Measurements from ENCODE around the gene TMEM178B. TPM values are rescaled to one million over a fixed set of nuclear protein-coding genes. Genes with fewer than 3 reads are reported as not detected.

TMEM178B gene
- total RNA-seq, 1 experiment from 2014 or later = 0.39 TPM

GRCh38 chr7:141122736-141123135, 48.9 kb downstream of the TMEM178B start:
- DNase-seq (ENCODE audit: low read depth, low spot score) = no peak
- Histone ChIP-seq H3K9me3 (ENCODE audit: control insufficient read depth, insufficient read depth, low read depth, low read length) (no peaks in the 10 kb centered on the region), H3K27me3 (ENCODE audit: control insufficient read depth, insufficient read depth, low read length) (peaks cover 2% of the 10 kb centered on the region; the same call in 1 of the 2 replicates), H3K4me3 (ENCODE audit: low read depth in 2 of 2, low read length in 2 of 2) (no peak overlapping the region), H3K4me1 (ENCODE audit: control insufficient read depth, insufficient read depth, low read length) (no peaks in the 10 kb centered on the region), H3K36me3 (ENCODE audit: control insufficient read depth, insufficient read depth, low read length) (no peaks in the 10 kb centered on the region), H3K27ac (ENCODE audit: low read length) (no peak overlapping the region)
- no TSS peak for BruUV-seq (replicated peaks)
- intact Hi-C loops (cut with micrococcal nuclease; ENCODE audit: unreplicated experiment) = no loop called here
- TF ChIP-seq SIN3A (IDR thresholded peaks at IDR 0.05; ENCODE audit: borderline replicate concordance, insufficient read depth, low read depth, low read length) = no peak
- TF ChIP-seq, protein P1, sequence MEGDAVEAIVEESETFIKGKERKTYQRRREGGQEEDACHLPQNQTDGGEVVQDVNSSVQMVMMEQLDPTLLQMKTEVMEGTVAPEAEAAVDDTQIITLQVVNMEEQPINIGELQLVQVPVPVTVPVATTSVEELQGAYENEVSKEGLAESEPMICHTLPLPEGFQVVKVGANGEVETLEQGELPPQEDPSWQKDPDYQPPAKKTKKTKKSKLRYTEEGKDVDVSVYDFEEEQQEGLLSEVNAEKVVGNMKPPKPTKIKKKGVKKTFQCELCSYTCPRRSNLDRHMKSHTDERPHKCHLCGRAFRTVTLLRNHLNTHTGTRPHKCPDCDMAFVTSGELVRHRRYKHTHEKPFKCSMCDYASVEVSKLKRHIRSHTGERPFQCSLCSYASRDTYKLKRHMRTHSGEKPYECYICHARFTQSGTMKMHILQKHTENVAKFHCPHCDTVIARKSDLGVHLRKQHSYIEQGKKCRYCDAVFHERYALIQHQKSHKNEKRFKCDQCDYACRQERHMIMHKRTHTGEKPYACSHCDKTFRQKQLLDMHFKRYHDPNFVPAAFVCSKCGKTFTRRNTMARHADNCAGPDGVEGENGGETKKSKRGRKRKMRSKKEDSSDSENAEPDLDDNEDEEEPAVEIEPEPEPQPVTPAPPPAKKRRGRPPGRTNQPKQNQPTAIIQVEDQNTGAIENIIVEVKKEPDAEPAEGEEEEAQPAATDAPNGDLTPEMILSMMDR (IDR thresholded peaks at IDR 0.05) = no peak
- TF ChIP-seq, protein P2, sequence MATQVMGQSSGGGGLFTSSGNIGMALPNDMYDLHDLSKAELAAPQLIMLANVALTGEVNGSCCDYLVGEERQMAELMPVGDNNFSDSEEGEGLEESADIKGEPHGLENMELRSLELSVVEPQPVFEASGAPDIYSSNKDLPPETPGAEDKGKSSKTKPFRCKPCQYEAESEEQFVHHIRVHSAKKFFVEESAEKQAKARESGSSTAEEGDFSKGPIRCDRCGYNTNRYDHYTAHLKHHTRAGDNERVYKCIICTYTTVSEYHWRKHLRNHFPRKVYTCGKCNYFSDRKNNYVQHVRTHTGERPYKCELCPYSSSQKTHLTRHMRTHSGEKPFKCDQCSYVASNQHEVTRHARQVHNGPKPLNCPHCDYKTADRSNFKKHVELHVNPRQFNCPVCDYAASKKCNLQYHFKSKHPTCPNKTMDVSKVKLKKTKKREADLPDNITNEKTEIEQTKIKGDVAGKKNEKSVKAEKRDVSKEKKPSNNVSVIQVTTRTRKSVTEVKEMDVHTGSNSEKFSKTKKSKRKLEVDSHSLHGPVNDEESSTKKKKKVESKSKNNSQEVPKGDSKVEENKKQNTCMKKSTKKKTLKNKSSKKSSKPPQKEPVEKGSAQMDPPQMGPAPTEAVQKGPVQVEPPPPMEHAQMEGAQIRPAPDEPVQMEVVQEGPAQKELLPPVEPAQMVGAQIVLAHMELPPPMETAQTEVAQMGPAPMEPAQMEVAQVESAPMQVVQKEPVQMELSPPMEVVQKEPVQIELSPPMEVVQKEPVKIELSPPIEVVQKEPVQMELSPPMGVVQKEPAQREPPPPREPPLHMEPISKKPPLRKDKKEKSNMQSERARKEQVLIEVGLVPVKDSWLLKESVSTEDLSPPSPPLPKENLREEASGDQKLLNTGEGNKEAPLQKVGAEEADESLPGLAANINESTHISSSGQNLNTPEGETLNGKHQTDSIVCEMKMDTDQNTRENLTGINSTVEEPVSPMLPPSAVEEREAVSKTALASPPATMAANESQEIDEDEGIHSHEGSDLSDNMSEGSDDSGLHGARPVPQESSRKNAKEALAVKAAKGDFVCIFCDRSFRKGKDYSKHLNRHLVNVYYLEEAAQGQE (IDR thresholded peaks at IDR 0.05; ENCODE audit: insufficient read depth in 1 of 2, low read depth in 2 of 2, low read length in 1 of 2) = no peak
- no peak for TF ChIP-seq TCF7L2 (IDR thresholded peaks at IDR 0.05; ENCODE audit: low read depth, low read length)
- no peak for TF ChIP-seq POLR2AphosphoS5 (IDR thresholded peaks at IDR 0.05; ENCODE audit: low read depth, low read length)
- ATAC-seq = no peak
- ChIA-PET POLR2A (no interaction called here), CTCF (no interaction called here)
- in situ Hi-C loops (cut with HindIII; ENCODE audit: low pct_unique_long_range_greater_than_20kb, low sequenced_read_pairs) = no loop called here

GRCh38 chr7:141123522-141123921, 49.7 kb downstream of the TMEM178B start:
- in situ Hi-C loops (cut with HindIII; ENCODE audit: low pct_unique_long_range_greater_than_20kb, low sequenced_read_pairs) = no loop called here
- CTCF ChIA-PET = no interaction called here
- no peak for DNase-seq (ENCODE audit: low read depth, low spot score)
- intact Hi-C loops (cut with micrococcal nuclease; ENCODE audit: unreplicated experiment) = no loop called here
- TF ChIP-seq, protein P2 (IDR thresholded peaks at IDR 0.05; ENCODE audit: insufficient read depth in 1 of 2, low read depth in 2 of 2, low read length in 1 of 2) = no peak
- no peak for TF ChIP-seq POLR2AphosphoS5 (IDR thresholded peaks at IDR 0.05; ENCODE audit: low read depth, low read length)
- no peak for TF ChIP-seq TCF7L2 (IDR thresholded peaks at IDR 0.05; ENCODE audit: low read depth, low read length)
- TF ChIP-seq, protein P1 (IDR thresholded peaks at IDR 0.05) = no peak
- no peak for TF ChIP-seq SIN3A (IDR thresholded peaks at IDR 0.05; ENCODE audit: borderline replicate concordance, insufficient read depth, low read depth, low read length)
- Histone ChIP-seq H3K27me3 (ENCODE audit: control insufficient read depth, insufficient read depth, low read length) (peaks cover 2% of the 10 kb centered on the region; the same call in 1 of the 2 replicates), H3K9me3 (ENCODE audit: control insufficient read depth, insufficient read depth, low read depth, low read length) (no peaks in the 10 kb centered on the region), H3K4me1 (ENCODE audit: control insufficient read depth, insufficient read depth, low read length) (no peaks in the 10 kb centered on the region), H3K27ac (ENCODE audit: low read length) (no peak overlapping the region), H3K4me3 (ENCODE audit: low read depth in 2 of 2, low read length in 2 of 2) (no peak overlapping the region), H3K36me3 (ENCODE audit: control insufficient read depth, insufficient read depth, low read length) (no peaks in the 10 kb centered on the region)
- POLR2A ChIA-PET = no interaction called here
- no TSS peak for BruUV-seq (replicated peaks)
- no peak for ATAC-seq

Data from Panc1 (cell line).